LNCAP (cell line): ENCODE measurements around the gene PHOSPHO2.

ENCODE experiments used
- CTCF ChIP-seq: fragments of 450-650 bp; IDR thresholded peaks from 2 replicates; pipeline ENCODE4 v1.5.1; 2017; ENCODE audit warnings: mild to moderate bottlenecking

The PHOSPHO2 gene

GRCh38 chr2:169715379-169716237 is 21.3 kb downstream of the PHOSPHO2 start:
- no peak for TF ChIP-seq CTCF

GRCh38 chr2:169716238-169716886 is 22.1 kb downstream of the PHOSPHO2 start:
- no peak for TF ChIP-seq CTCF

GRCh38 chr2:169716938-169717690 is 22.8 kb downstream of the PHOSPHO2 start:
- no peak for TF ChIP-seq CTCF

GRCh38 chr2:169717691-169718063 is 23.4 kb downstream of the PHOSPHO2 start:
- TF ChIP-seq CTCF = no peak

GRCh38 chr2:169718930-169719504 is 24.7 kb downstream of the PHOSPHO2 start:
- TF ChIP-seq CTCF = no peak

GRCh38 chr2:169721016-169721415 is 26.7 kb downstream of the PHOSPHO2 start:
- TF ChIP-seq CTCF = no peak

- TF ChIP-seq CTCF = no peak
Observed at GRCh38 chr2:169727065-169727464, 32.8 kb downstream of the PHOSPHO2 start.
